Sigmoid colon (tissue), 7 donors: ENCODE measurements around the gene DSCAML1. TPM values are rescaled to one million over a fixed set of nuclear protein-coding genes. Genes with fewer than 3 reads are reported as not detected.

Source experiments
- DNase-seq: peaks from one replicate; pipeline ENCODE4 v3.0.0-alpha.2; 2019
- H3K27ac ChIP-seq, 4 donors: fragments of 200-600 bp; sonication (generic); one replicate each; pipeline ENCODE4 v1.5.1; 2016 to 2019; ENCODE audit warnings: mild to moderate bottlenecking in 1 of 4
- H3K27me3 ChIP-seq, 3 donors: fragments of 200-600 bp; sonication (generic); one replicate each; pipeline ENCODE4 v1.5.1; 2019; ENCODE audit warnings: mild to moderate bottlenecking in 1 of 3
- H3K36me3 ChIP-seq, 4 donors: fragments of 200-600 bp; sonication (generic); one replicate each; pipeline ENCODE4 v1.5.1; 2016 to 2019
- H3K4me1 ChIP-seq, 4 donors: fragments of 200-600 bp; sonication (generic); one replicate each; pipeline ENCODE4 v1.5.1; 2017 to 2019
- H3K4me3 ChIP-seq, 4 donors: fragments of 200-600 bp; sonication (generic); one replicate each; pipeline ENCODE4 v1.5.1; 2017 to 2019; ENCODE audit warnings: mild to moderate bottlenecking in 2 of 4, moderate library complexity in 1 of 4
- H3K9me3 ChIP-seq, 4 donors: fragments of 200-600 bp in 3 of 4; sonication (generic) in 3 of 4; one replicate each; pipeline versions ENCODE4 v1.5.1 to v1.6.1; 2013 to 2019
- EP300 ChIP-seq, 4 donors: sonication (generic); formaldehyde crosslinking; IDR thresholded peaks; one replicate each; pipeline ENCODE4 v1.6.1; 2017; ENCODE audit warnings: antibody characterized with exemption in 4 of 4
- POLR2A ChIP-seq, 2 donors: fragments of 450-650 bp; IDR thresholded peaks; one replicate each; pipeline ENCODE4 v1.6.1; 2016; ENCODE audit warnings: antibody characterized with exemption in 2 of 2, mild to moderate bottlenecking in 2 of 2, moderate library complexity in 2 of 2
- POLR2AphosphoS5 ChIP-seq, 4 donors: sonication (generic); formaldehyde crosslinking; IDR thresholded peaks; one replicate each; pipeline ENCODE4 v1.6.1; 2017; ENCODE audit warnings: antibody characterized with exemption in 4 of 4
- WGBS, 2 donors: extraction: QIAGEN DNeasy Blood & Tissue Kit; methylation state at CpG; one replicate each; pipeline ENCODE4 v1.1.7; 2013; 5-methylcytosine and 5-hydroxymethylcytosine counted together
- intact Hi-C: fragments of 100-400 bp; cut with DNase I; formaldehyde crosslinking; loops from one replicate; pipeline ENCODE4 v1.15.1; 2023
- polyA plus RNA-seq, 3 donors: library from polyadenylated mRNA; stranded (reverse); fragments of 200-250 nt; gene quantifications; one replicate each; pipeline ENCODE4 v1.2.3, GENCODE V29; 2013
- total RNA-seq, 4 donors: library from RNA; depleted of rRNA; stranded (reverse); fragments of >200 nt; gene quantifications; one replicate each; pipeline ENCODE4 v1.1.0, GENCODE V29; 2016
- TF ChIP-seq, protein P1 (sequence below), 4 experiments: fragments of 450-650 bp in 3 of 4; fragments of 200-600 bp in 1 of 4; IDR thresholded peaks; one replicate each; pipeline ENCODE4 v1.5.1; 2016 to 2019; ENCODE audit warnings: antibody characterized with exemption in 4 of 4, mild to moderate bottlenecking in 3 of 4, moderate library complexity in 2 of 4
- donor health status: healthy with polysubstance abuse.
- donor health status: Bipolar disorder and iron deficiency.
- donor health status: healthy.

DSCAML1 gene
- total and polyA plus RNA-seq, 7 donors, result under 0.01 to 7.5 (median 1.2) TPM

DNA sequence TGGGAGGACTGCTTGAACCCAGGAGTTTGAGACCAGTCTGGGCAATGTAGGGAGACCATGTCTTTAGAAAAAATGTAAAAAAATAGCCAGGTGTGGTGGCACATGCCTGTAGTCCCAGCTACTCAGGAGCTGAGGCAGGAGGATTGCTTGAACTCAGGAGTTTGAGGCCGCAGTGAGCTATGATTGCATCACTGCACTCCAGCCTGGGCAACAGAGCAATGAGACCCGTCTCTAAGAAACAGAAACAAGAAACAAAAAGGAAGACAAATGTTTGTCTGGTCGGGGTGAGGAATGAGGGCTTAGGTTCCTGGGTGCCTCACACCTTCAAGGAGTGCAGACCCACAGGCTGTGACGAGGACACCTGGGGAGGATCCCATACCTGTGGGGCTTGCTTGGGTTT is 277.4 kb downstream of the DSCAML1 start:
- intact Hi-C loops, result no loop called here
- no peaks in the 10 kb centered on the region for H3K4me1 ChIP-seq
- H3K4me3 ChIP-seq, result no peak overlapping the region
- TF ChIP-seq EP300 (IDR thresholded peaks at IDR 0.05), result no peak
- TF ChIP-seq, protein P1, sequence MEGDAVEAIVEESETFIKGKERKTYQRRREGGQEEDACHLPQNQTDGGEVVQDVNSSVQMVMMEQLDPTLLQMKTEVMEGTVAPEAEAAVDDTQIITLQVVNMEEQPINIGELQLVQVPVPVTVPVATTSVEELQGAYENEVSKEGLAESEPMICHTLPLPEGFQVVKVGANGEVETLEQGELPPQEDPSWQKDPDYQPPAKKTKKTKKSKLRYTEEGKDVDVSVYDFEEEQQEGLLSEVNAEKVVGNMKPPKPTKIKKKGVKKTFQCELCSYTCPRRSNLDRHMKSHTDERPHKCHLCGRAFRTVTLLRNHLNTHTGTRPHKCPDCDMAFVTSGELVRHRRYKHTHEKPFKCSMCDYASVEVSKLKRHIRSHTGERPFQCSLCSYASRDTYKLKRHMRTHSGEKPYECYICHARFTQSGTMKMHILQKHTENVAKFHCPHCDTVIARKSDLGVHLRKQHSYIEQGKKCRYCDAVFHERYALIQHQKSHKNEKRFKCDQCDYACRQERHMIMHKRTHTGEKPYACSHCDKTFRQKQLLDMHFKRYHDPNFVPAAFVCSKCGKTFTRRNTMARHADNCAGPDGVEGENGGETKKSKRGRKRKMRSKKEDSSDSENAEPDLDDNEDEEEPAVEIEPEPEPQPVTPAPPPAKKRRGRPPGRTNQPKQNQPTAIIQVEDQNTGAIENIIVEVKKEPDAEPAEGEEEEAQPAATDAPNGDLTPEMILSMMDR (IDR thresholded peaks at IDR 0.05), result no peak
- no peak for TF ChIP-seq POLR2A (IDR thresholded peaks at IDR 0.05)
- TF ChIP-seq POLR2AphosphoS5 (IDR thresholded peaks at IDR 0.05), result no peak
- WGBS, 2 donors, result 36 to 61% methylated on average over 4 of the region's 4 CpGs
- H3K27me3 ChIP-seq, result no peaks in the 10 kb centered on the region
- H3K9me3 ChIP-seq, result no peaks in the 10 kb centered on the region
- H3K27ac ChIP-seq, result peak overlapping the region in 1 of 4 donors; percentile 32
- no peak for DNase-seq
- H3K36me3 ChIP-seq, result peaks cover 0 to 20% (median 0%) of the 10 kb centered on the region in 4 donors

DNA sequence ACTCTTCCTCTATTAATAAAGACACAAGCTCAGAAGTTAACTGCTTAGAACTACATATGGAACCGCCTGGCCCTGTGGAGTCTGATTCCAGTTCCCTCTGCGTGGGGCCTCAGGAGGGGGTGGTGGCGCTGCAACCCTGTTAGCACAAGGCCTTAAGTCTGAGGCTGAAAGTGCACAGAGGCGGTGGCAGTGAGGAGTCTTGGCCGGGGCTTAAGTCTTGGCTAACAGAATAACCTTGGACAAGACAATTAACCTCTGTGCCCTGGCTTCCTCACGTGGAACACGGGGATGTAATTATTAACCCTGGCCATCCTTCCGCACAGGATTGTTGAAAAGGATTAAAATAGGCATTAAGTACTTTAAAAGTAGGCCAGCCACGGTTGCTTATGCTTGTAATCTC is 277.8 kb downstream of the DSCAML1 start:
- no peaks in the 10 kb centered on the region for H3K27me3 ChIP-seq
- H3K36me3 ChIP-seq, result peaks cover 0 to 20% (median 0%) of the 10 kb centered on the region in 4 donors
- H3K9me3 ChIP-seq, result no peaks in the 10 kb centered on the region
- no peak for DNase-seq
- intact Hi-C loops, result no loop called here
- TF ChIP-seq EP300 (IDR thresholded peaks at IDR 0.05), result no peak
- TF ChIP-seq POLR2A (IDR thresholded peaks at IDR 0.05), result no peak
- TF ChIP-seq, protein P1 (IDR thresholded peaks at IDR 0.05), result no peak
- no peak for TF ChIP-seq POLR2AphosphoS5 (IDR thresholded peaks at IDR 0.05)
- H3K27ac ChIP-seq, result peak overlapping the region in 1 of 4 donors; percentile 32
- WGBS, 2 donors, result 27 to 64% methylated on average over 9 of the region's 9 CpGs
- H3K4me1 ChIP-seq, result no peaks in the 10 kb centered on the region
- H3K4me3 ChIP-seq, result no peak overlapping the region

GRCh38 chr11:117518455-117518854 is 278.6 kb downstream of the DSCAML1 start:
- 96 to 97% methylated on average over 30 of the region's 30 CpGs for WGBS, 2 donors
- H3K4me3 ChIP-seq, result no peak overlapping the region
- H3K4me1 ChIP-seq, result no peaks in the 10 kb centered on the region
- H3K27ac ChIP-seq, result no peak overlapping the region
- no peak for DNase-seq
- no peaks in the 10 kb centered on the region for H3K27me3 ChIP-seq
- no peaks in the 10 kb centered on the region for H3K9me3 ChIP-seq
- intact Hi-C loops, result no loop called here
- H3K36me3 ChIP-seq, result peaks cover 0 to 20% (median 0%) of the 10 kb centered on the region in 4 donors
- TF ChIP-seq EP300 (IDR thresholded peaks at IDR 0.05) (no peak), POLR2A (IDR thresholded peaks at IDR 0.05) (no peak), POLR2AphosphoS5 (IDR thresholded peaks at IDR 0.05) (no peak)
- TF ChIP-seq, protein P1 (IDR thresholded peaks at IDR 0.05), result no peak

DNA sequence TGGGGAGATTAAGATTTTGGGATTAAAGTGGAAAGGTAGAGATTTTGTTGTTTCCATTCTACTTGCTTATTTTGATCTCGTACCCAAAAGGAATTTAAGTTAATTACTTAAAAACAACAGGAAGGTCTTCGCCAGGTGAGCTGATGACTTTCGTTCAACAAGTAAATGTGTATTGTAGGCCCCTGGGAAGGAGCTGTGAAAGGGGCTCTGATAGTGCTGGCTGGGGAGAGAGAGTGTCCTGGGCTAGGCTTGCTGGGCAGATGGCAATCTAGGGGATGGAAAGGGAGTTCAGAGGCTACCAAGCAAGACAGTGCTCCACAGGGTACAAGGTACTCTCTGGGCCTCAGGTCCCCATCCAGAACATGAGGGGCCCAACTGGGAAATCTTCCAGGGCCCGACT is 279.9 kb downstream of the DSCAML1 start:
- peaks cover 0 to 20% (median 0%) of the 10 kb centered on the region in 4 donors for H3K36me3 ChIP-seq
- 91 to 94% methylated on average over 4 of the region's 4 CpGs for WGBS, 2 donors
- H3K4me1 ChIP-seq, result no peaks in the 10 kb centered on the region
- intact Hi-C loops, result no loop called here
- no peaks in the 10 kb centered on the region for H3K9me3 ChIP-seq
- no peak for DNase-seq
- H3K4me3 ChIP-seq, result no peak overlapping the region
- TF ChIP-seq EP300 (IDR thresholded peaks at IDR 0.05), result no peak
- TF ChIP-seq POLR2AphosphoS5 (IDR thresholded peaks at IDR 0.05), result no peak
- no peak for TF ChIP-seq POLR2A (IDR thresholded peaks at IDR 0.05)
- TF ChIP-seq, protein P1 (IDR thresholded peaks at IDR 0.05), result no peak
- no peak overlapping the region for H3K27ac ChIP-seq
- no peaks in the 10 kb centered on the region for H3K27me3 ChIP-seq
